Testis (tissue), 2 donors: ENCODE results near the gene SYDE2.

Experiments
- POLR2A ChIP-seq: fragments of 450-650 bp; IDR thresholded peaks from one replicate; pipeline ENCODE4 v1.6.1; 2017; ENCODE audit warnings: antibody characterized with exemption, mild to moderate bottlenecking, moderate library complexity
- TF ChIP-seq, protein P1 (sequence below), 3 experiments: fragments of 450-650 bp in 2 of 3; fragments of 200-600 bp in 1 of 3; sonication (generic) in 1 of 3; IDR thresholded peaks; one replicate each; pipeline ENCODE4 v1.5.1; 2016 to 2019; ENCODE audit warnings: antibody characterized with exemption in 3 of 3, mild to moderate bottlenecking in 2 of 3, moderate library complexity in 1 of 3

DNA sequence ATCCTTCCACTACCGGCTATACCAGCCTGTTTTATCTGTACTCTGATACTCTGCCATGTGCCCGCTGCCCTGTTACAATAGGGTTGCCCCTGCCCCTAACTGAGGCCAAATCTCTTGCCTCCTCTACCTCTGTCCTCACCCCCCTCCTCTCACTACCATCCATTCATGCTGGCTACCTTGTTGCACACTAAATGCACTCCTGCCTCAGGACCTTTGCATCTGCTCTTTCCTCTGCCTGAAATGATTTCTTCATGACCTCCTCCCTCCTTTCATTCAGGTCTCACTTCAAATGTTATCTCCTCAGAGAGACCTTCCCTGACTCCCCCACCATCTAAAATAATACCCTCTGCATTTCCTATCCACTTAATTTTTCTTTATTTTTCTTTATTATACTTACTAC lies 7.7 kb upstream of the SYDE2 start:
- TF ChIP-seq, protein P1, sequence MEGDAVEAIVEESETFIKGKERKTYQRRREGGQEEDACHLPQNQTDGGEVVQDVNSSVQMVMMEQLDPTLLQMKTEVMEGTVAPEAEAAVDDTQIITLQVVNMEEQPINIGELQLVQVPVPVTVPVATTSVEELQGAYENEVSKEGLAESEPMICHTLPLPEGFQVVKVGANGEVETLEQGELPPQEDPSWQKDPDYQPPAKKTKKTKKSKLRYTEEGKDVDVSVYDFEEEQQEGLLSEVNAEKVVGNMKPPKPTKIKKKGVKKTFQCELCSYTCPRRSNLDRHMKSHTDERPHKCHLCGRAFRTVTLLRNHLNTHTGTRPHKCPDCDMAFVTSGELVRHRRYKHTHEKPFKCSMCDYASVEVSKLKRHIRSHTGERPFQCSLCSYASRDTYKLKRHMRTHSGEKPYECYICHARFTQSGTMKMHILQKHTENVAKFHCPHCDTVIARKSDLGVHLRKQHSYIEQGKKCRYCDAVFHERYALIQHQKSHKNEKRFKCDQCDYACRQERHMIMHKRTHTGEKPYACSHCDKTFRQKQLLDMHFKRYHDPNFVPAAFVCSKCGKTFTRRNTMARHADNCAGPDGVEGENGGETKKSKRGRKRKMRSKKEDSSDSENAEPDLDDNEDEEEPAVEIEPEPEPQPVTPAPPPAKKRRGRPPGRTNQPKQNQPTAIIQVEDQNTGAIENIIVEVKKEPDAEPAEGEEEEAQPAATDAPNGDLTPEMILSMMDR (IDR thresholded peaks at IDR 0.05): no peak
- no peak for TF ChIP-seq POLR2A
